Stomach (tissue), 4 donors: ENCODE measurements around the gene FOXL2.

Experiments
- CTCF ChIP-seq, 7 experiments: fragments of 450-650 bp in 4 of 7; fragments of 200-600 bp in 3 of 7; sonication (generic) in 3 of 7; IDR thresholded peaks; one replicate each; pipeline ENCODE4 v1.5.1; 2016 to 2019; ENCODE audit warnings: antibody characterized with exemption in 7 of 7, control low read depth in 2 of 7, mild to moderate bottlenecking in 1 of 7
- POLR2AphosphoS5 ChIP-seq, 3 donors: sonication (generic); formaldehyde crosslinking; IDR thresholded peaks; one replicate each; pipeline ENCODE4 v1.6.1; 2016; ENCODE audit warnings: antibody characterized with exemption in 3 of 3

GRCh38 chr3:138974462-138974861, 27.5 kb upstream of the FOXL2 start:
- TF ChIP-seq CTCF (IDR thresholded peaks at IDR 0.05): no peak
- no peak for TF ChIP-seq POLR2AphosphoS5 (IDR thresholded peaks at IDR 0.05)
